Raji (cell line): ENCODE measurements around the gene ROPN1L.

Experiments used
- POLR2A ChIP-seq: IDR thresholded peaks from 2 replicates; pipeline ENCODE4 v1.6.1; 2011; ENCODE audit warnings: low read depth, low read length, control low read depth; ENCODE audit not compliant: insufficient read depth

The ROPN1L gene

DNA sequence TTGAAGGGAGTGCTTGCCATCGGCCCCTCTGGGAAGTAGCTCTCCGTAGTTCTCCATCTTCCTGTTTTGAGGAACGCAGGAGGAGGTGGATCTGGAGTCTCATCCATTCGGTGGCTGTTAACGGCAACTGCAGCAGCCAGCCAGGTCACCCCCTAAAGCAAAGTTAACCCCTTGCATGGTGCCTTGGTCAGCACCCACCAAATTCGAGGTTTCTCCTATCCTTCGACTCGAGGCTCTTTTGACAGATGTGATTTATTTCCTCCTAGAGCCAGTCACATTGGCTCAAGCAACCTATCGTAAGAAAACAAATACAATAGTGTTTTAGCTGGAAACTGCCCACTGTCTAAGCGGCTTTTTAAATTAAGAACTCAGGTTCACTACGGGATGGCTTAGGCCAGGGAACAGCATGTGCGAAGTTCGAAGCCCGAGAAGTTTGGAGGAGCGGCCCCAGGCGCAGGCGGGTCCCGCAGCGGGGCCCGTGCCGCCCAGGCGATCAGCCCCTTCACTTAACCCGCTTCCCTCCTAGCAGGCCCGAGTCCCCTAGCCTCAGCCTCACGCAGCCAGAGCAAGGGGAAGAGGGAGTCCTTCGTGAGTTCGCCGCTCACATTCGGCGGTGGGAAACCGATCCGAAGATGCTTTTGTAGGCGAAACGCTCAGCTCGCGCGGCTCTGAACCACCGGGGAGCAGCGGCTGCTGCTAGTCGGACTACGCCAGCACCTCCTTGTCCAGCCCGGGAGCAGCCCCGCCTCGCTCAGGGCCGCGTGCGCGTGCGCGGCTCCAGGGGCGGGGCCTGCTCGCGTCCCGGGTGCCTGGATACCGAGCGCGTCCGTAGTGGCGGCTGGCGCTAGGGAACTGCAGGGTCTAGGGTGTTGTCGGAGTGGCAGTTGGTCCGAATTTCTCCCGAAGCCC lies at the start of gene ROPN1L:
TSS of gene ROPN1L (plus strand) at position 797 of the 909 bp plus-strand sequence. CDS start 289 bp downstream, outside the sequence.
- no peak; the same call in 1 of the 2 replicates for TF ChIP-seq POLR2A

DNA sequence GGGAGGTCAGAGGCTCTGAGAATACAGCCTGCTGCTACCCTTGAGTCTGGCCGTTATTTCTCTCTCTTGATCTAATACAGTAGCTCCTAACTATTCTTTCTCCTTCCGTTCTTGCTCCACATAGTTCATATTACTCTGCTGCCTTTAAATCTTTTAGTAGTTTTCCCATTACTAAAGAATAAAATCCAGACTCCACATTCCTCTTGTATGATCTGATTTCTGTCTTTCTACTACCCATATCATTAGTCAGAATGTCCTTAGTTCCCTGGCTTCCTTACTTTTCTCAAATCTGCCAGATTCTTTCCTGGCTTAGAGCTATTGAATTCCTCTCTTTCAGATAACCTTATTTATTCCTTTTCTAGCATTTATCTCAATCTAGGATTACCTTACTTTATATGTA lies 48.2 kb upstream of the ROPN1L start:
- TF ChIP-seq POLR2A, result no peak

DNA sequence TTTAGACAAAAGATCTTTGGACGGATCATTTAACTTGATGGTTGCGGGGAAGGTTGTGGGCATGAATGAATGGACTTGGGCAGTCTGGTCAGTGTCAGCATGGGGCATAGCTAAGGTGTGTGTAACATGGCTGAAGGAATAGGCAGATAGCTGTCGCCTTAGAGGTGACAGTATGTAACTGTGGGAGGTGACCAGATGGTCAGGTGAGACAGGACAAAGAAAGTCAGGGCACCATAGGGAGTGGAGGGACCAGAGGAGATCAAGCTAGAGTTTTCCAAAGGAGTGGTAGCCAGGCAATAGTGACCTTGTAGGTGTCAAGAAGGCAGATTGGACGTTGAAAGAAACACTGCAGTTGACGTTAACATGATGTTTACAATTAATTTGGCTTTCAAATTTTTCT lies 45.1 kb upstream of the ROPN1L start:
- TF ChIP-seq POLR2A, result no peak

DNA sequence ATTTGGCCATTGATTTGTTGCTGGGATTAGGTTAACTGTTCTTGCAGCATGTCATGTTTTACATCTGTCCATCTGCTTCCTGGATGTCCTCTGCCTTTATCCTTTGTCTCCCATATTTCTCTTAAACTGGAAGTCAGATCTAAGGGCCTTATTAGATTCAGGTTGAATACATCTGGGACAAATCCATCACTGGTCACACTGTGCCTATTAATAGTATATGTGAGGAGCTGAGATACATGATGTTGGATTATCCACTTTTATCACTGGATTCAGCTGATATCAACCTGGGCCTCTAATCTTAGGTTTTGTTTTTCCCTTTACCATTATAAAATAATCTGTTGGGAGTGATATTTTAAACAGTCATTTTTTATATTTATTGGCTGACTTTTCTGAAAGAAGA lies 41.8 kb upstream of the ROPN1L start:
- no peak for TF ChIP-seq POLR2A

DNA sequence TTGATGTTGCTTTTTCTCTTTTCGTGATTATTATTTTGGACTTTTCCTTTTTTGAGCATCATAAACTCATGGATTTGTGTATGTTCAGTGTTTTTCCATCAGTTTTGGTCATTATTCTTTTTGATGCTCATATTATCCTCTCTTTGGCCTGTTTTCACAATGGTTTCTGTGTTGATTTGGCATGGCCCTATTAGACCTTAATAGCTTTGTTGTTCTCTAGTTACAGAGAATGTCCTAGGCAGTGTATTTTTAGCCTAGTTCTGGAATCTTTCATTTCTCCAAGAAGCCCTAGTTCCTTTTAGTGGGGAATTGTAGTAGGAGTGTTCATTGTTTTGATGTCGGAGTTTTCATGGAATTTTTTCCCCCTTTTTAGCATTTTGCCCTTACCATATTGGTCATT lies 41.3 kb upstream of the ROPN1L start:
- TF ChIP-seq POLR2A, result no peak

DNA sequence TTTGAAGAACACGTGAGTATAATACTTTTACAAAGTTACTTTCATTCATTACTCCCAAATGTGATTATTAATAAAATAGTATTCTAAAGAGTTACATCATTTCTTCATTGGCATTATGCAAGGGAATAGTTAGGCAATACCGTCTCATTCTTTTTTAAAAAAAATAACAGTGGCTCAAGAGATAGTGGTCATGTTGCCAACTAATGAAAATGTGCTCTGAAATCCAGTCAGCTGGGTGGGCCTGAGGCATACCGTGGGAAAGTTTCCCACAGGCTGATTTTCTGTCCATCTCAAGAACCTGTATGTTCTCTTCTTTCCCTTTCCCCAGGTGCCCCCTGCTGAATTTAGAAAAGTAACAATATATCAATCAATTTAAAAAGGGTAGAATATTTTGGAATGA lies 40.8 kb upstream of the ROPN1L start:
- TF ChIP-seq POLR2A, result no peak

DNA sequence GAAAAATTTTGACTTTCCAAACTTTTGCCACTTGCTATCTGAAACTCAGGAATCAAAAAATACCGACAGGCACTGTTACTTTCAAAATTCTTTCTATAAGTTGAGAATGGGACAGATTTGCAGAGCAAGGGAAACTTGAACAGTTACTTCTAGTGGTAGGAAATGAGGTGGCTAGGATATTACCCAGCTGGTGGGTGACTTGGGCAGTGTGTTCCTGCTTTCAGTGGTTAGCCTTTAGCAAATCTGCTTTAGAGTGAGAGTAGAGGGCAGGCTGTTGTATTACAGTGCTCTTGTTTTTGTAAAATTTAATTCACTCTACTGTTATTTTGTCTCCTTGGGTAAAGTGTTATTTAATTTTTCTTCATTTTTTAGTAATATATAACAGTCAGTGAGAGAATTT lies 40.2 kb upstream of the ROPN1L start:
- TF ChIP-seq POLR2A, result no peak

DNA sequence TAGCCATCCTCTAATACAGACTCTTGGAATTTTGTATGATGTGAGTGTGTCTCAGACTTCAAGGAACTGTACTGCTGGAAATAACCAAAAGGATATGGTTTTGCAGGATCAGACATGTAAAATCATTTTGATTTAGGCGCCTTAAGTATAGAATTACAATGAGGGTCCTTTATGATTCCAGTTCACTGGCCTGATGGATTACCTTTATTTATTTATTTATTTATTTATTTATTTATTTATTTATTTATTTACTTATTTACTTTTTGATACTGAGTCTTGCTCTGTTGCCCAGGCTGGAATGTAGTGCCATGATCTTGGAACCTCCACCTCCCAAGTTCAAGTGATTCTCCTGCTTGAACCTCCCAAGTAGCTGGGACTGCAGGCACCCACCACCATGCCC lies 37.9 kb upstream of the ROPN1L start:
- TF ChIP-seq POLR2A, result no peak

DNA sequence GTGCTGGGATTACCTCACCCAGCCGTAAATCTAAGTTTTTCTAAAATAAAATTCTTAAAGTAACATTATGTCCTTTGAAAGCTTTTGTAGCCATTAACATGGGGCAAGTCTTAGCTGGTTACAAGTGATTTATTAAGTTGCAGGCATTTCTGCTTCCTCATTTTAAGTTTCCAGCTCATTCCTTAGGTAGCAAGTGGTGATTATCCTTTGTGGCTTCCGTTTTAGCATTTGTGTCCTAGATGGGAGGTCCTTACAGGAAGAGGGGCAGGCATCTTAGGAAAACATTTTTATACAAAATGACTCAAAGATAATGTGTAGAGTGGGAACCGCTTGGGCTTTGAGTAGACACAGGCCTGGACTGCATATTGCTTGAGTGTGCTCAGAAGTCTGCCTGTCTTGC lies 35.0 kb upstream of the ROPN1L start:
- TF ChIP-seq POLR2A, result no peak

DNA sequence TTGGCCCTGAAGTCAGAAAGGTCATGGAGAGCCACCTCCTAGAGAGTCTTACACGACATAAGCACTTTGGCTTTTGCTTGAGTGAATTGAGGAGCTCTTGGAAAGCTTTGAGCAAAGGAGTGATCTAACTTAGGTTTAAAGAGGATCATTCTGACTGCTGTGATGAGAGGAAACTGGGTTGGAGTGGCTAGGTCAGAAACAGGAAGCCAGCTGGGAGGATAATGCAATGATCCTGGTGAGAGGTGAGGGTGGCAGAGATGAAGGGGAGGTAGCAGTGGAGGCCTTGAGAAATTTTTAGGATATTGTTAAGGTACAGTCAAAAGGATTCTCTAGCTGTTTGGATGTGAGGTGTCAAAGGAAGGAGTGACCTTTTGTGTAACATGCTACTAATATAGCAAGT lies 32.2 kb upstream of the ROPN1L start:
- no peak for TF ChIP-seq POLR2A

DNA sequence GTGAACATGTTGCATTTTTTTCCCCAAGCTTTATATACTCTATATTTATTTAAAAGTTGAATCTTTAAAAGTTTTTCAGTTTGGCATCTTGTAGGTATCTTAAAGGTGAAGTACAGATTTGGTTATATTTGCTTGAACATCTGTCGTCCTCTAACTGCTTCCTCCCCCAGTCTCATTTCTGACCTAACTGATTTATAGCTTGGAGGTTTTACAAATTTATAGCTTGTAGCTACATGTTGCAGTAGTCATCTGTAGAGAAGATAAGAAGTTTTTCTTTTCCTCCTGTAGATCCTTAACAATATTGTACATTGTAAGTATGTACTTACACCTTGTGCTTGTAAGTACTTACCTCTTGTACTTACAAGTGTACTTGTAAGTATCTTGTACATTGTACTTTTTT lies 31.0 kb upstream of the ROPN1L start:
- TF ChIP-seq POLR2A, result no peak

DNA sequence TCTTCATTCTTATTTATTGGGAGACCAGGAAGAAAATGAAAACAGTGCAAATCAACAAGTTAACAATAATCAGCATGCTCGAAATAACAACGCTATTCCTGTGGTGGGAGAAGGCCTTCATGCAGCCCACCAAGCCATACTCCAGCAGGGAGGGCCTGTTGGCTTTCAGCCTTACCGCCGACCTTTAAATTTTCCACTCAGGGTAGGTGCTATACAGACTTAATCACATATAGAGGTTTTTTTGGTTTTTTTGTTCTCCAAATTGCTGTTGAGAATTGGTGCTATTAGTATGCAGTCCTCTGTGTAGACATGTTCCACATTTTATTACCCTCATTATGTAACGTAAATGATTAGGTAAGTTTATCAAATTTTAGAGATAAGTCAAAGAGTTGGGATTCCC lies 30.3 kb upstream of the ROPN1L start:
- TF ChIP-seq POLR2A, result no peak

DNA sequence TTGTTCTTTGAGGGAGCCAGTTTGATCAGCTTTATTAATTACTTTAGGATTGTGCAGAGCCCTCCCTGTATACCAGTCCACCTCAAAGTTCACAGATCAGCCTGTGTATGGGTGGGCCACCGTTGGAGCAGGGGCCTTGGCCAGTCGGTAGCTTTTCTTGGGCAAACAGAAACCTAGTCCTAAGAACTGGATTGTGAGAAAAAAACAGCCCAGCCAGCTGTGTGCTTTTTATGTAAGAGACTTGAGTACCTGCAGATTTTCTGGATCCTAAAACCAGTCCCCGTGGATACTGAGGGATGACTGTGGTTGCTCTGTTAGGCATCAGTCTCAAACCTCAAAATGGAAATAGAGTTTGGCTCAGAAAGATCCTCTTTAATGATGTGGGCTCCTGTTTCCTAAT lies 24.8 kb upstream of the ROPN1L start:
- TF ChIP-seq POLR2A, result no peak

DNA sequence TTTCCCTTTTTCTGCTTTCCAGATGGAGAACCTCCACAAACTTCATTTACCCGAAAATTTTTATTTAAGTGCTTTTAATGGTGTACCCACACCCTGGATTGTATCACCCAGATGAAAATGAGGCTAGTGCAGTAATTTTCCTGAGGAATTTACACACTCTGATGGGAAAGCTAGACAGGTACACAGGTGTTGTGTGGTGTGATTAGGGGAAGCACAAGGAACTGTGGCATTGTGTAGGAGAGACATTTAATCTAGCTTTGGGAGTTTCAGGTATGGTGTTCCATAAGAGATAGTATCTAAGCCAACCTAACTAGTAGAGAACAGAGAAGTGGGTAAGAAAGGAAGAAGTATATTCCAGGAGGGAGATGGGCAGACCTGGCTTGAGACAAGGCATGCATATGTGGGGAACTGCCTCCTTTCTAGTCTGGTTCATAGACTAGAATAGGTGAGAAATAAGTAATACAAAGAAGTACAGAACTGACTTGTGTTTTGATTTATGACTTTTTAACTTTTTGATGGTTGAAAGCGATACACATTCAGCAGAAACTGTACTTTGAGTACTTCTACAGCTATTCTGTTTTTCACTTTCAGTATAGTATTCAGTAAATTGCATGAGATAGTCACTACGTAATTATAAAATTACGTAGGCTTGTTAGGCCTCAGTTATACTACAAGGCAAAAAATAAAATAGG lies 22.9 kb upstream of the ROPN1L start:
- no peak for TF ChIP-seq POLR2A

DNA sequence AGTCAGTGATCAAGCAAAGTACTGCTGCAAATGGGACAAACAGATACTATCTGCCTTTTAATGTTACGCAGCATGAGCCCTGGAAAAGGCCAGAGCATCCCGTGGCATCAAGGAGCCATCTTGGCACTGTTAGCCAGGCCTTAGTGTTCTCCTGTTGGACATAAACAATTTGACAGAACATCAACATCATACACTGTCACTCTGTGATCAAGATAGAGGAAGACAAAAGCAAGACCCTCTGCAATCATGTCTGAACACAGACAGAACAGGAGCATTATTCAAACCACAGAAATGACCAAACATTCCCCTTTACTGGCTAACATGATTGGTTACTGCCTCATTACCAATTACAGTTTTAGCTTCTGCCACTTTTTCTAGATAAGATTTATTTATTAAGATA lies 21.2 kb upstream of the ROPN1L start:
- no peak for TF ChIP-seq POLR2A

DNA sequence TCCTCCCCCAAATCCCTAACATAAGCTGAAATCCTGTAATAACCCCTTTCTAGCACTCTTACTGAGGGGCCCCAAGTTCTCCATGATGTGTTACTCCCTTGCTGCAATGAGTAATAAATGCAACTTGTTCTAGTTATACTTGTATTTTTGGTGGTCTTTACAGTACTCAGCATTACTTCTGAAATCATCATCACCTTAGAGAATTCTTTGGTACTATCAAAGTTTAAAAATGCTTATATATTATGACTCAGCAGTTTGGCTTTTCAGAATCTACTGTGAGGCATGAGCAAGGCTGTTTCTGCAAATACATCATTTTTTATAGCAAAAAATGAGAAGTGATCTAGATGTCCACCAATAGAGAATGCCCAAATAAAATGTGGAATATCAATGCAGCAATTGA lies 20.7 kb upstream of the ROPN1L start:
- TF ChIP-seq POLR2A, result no peak
